K562 treated with DMSO at 1 percent for 4 hours (cell line): ENCODE data around the gene FAIM. TPM values are rescaled to one million over a fixed set of nuclear protein-coding genes. Genes with fewer than 3 reads are reported as not detected.

Experiments
- total RNA-seq: library from RNA; unstranded; fragments of 300-600 nt; gene quantifications from 2 replicates; pipeline ENCODE4 v1.2.3, GENCODE V29; 2022; ENCODE audit not compliant: insufficient read depth

Gene FAIM, protein sequence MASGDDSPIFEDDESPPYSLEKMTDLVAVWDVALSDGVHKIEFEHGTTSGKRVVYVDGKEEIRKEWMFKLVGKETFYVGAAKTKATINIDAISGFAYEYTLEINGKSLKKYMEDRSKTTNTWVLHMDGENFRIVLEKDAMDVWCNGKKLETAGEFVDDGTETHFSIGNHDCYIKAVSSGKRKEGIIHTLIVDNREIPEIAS
- total RNA-seq = 1.4 and 3.6 TPM in 2 replicates

DNA sequence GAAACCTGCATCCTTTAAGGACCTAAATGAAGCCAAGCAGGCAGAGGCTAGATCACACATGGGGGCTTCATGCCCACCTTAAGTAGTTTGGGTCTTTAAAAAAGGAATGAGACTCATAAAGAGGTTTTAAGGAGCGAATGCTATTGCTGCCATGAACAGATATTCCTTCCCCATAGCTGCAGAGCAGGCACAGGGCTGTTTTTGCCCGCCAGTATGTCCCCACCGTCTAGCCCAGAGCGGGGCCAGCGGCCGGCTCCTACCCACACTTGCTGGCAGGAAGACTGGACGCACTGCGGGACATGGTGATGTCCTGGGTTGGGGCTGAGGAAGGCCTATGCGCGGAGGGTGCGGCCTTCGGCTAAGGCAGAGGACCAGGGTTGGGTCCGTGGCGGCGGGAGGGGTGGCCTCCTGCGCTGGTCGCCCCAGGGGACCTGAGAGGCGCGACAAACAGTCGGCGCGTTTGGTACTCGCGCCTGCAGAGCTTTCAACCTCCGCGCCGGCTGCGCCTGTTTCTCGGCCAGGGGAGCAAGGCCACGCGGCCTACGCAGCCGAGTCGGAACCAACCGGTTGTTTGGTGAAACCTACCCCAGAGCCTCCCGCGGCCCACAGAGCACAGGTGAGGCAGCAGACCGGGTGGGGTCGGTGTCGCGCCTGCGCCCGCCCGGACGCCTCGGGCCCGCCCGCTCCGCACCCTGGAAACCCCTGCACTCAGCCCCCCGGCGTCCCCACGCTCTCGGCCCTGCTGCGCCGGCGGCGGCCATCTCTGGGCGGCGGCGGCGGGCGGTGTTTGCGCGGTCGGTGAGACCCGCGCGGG is at the start of gene FAIM:
Gene FAIM, plus strand, starts transcription at position 450 of the 814 bp plus-strand sequence. CDS start 10,956 bp downstream, outside the sequence.

DNA sequence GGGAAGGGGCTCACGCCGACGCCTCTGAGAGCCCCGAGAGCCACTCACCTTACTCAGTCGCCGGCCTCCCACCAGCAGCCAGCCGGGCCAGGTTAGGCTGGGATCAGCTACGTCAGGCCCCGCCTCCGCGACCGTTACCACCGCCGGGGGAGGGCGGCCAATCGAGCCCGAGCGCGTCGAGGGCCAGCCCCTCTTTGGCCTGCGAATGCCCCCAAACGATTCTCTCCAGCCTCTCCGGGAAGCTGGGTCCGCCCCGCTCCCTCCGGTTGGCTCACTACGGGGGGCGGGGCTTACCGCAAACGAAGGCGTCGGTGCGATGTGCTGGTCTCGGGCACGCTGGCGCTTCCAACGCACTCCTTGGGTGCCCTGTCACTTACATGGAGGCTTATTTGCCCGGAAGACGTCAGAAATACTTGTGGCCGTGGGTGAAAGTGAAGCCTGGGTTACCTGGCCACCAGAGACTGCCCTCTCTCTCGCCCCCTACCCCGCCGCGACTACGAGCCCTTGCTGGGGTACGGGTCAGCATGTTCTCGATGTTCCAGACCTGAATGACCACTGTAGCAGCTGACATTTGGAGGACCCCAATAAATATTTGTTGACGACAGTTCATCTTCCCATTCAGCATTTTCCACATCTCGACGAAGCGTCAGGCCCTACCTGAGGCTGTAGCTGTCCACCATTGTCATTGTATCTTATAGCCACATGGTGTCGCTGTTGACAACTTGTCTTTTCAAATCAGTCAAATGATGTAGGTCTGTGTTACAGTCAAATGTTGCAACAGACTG is 14.2 kb upstream of the FAIM start, which contains the start of gene CEP70:
Gene CEP70, minus strand, starts transcription at position 111 of the 785 bp plus-strand sequence. CDS start 21,333 bp downstream, outside the sequence.

Other genes starting within 250 kb of the FAIM start
- gene ESYT3, start 174.2 kb upstream of the FAIM start, total RNA-seq = 0.12 TPM in 1 of 2 replicates, not detected in the other
- gene CEP70, start 14.5 kb upstream of the FAIM start, total RNA-seq = 11.5 and 13.8 TPM in 2 replicates
- 31.0 and 39.2 TPM in 2 replicates for gene PIK3CB, start 226.2 kb downstream of the FAIM start, total RNA-seq